DND-41 (cell line): ENCODE measurements around the gene THRB.
"Not testable (repeated sequence)": the region's sequence is repeated elsewhere in the genome, so short reads cannot be mapped to it uniquely, and the experiment has no call there.

ENCODE experiments used
- CTCF ChIP-seq: IDR thresholded peaks from 2 replicates; pipeline ENCODE4 v1.5.1; 2012; ENCODE audit warnings: borderline replicate concordance, low read length, moderate library complexity, mild to moderate bottlenecking; ENCODE audit not compliant: poor library complexity, severe bottlenecking; ENCODE audit errors: extremely low read depth
- EZH2 ChIP-seq: IDR thresholded peaks from 3 replicates; pipeline ENCODE4 v1.6.1; 2012; ENCODE audit warnings: borderline replicate concordance, low read depth, mild to moderate bottlenecking, moderate library complexity, low read length, inconsistent platforms; ENCODE audit not compliant: severe bottlenecking

GRCh38 chr3:24398712-24399111, 95.9 kb downstream of the THRB start:
- TF ChIP-seq CTCF, EZH2: not testable (repeated sequence)
